ENCODE data around the gene ALDH1L1.

DNA sequence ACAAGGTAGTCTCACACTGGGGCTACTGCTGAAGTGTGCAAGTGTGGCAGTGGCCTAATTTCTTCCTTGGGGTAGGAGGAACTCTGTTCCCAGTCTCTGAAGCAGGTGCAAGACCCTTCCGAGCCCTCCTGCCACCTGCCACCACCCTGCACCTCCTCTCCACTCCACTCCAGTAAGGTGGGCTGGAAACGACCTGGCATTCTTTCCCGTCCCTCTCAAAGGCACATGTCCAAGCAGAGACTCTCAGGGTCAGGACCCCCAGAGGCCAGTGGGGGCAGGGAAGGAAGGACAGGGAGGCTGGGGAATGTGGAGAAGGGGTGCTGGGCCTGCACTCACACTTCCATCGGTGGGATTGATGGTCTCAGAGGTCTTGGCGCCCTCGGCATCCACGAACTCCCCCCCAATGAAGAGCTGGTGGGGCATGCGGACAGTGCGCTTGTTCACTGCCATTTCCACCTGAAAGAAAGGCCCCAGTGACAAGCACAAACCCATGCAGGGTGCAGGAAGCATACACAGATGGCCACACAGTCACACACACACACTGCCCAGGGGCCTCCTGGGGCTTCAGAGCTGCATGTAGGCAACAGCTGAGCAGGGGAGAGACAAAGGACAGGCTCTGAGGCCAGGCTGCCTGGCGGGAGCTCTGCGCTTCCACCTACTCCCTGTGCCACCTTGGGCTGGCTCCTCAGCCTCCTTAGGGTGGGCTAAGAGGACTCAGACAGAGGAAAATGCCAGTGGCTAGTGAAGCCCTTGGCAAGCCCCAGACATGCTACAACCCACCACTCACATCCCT is 43.8 kb downstream of the ALDH1L1 start:
- no peak for TF ChIP-seq EZH2 (IDR thresholded peaks at IDR 0.05; ENCODE audit: low read length, unreplicated experiment)
- TF ChIP-seq, protein P1, sequence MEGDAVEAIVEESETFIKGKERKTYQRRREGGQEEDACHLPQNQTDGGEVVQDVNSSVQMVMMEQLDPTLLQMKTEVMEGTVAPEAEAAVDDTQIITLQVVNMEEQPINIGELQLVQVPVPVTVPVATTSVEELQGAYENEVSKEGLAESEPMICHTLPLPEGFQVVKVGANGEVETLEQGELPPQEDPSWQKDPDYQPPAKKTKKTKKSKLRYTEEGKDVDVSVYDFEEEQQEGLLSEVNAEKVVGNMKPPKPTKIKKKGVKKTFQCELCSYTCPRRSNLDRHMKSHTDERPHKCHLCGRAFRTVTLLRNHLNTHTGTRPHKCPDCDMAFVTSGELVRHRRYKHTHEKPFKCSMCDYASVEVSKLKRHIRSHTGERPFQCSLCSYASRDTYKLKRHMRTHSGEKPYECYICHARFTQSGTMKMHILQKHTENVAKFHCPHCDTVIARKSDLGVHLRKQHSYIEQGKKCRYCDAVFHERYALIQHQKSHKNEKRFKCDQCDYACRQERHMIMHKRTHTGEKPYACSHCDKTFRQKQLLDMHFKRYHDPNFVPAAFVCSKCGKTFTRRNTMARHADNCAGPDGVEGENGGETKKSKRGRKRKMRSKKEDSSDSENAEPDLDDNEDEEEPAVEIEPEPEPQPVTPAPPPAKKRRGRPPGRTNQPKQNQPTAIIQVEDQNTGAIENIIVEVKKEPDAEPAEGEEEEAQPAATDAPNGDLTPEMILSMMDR (conservative IDR thresholded peaks at IDR 0.05; ENCODE audit: low read depth, low read length): no peak

All from PC-3 (cell line).